HG03066 (cell line): ENCODE results near the gene COX20.
"Not testable (repeated sequence)": the region's sequence is repeated elsewhere in the genome, so short reads cannot be mapped to it uniquely, and the experiment has no call there.

ENCODE experiments used
- ATAC-seq: cut with Tn5 transposase; IDR thresholded peaks from one replicate; pipeline ENCODE4 v1.9.1; 2021; ENCODE audit warnings: low read depth; ENCODE audit not compliant: unreplicated experiment

The COX20 gene

DNA sequence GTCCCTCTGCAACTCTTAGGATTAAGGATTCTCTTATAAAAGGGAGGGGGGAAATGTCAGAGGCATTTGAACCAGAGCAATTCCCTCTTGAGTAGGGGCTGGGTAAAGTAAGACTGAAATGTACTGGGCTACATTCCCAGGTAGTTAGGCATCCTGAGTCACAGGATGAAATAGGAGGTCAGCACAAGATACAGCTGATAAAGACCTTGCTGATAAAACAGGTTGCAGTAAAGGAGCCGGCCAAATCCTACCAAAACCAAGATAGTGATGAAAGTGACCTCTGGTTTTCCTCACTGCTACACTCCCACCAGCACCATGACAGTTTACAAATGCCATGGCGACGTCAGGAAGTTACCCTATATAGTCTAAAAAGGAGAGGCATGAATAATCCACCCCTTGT is 14.3 kb upstream of the COX20 start:
- ATAC-seq, result no peak

- no peak for ATAC-seq
Observed at GRCh38 chr1:244822878-244823277, 12.6 kb upstream of the COX20 start.

GRCh38 chr1:244826712-244827111 is 8.7 kb upstream of the COX20 start:
- ATAC-seq, result no peak

GRCh38 chr1:244830639-244831038 is 4.8 kb upstream of the COX20 start:
- ATAC-seq, result no peak

DNA sequence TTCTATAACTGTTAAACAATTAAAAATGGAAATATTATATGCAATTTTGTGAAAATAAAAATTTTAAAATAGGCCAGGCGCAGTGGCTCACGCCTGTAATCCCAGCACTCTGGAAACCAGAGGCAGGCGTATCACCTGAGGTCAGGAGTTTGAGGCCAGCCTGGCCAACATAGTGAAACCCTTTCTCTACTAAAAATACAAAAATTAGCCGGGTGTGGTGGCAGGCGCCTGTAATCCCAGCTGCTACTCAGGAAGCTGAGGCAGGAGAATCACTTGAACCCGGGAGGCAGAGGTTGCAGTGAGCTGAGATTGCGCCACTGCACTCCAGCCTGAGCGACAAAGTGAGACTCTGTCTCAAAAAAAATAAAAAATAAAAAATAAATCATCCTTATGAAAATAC is 2.2 kb upstream of the COX20 start:
- not testable (repeated sequence) for ATAC-seq

GRCh38 chr1:244833734-244834542 is 1.5 kb upstream of the COX20 start:
- ATAC-seq, result peak; percentile 6

DNA sequence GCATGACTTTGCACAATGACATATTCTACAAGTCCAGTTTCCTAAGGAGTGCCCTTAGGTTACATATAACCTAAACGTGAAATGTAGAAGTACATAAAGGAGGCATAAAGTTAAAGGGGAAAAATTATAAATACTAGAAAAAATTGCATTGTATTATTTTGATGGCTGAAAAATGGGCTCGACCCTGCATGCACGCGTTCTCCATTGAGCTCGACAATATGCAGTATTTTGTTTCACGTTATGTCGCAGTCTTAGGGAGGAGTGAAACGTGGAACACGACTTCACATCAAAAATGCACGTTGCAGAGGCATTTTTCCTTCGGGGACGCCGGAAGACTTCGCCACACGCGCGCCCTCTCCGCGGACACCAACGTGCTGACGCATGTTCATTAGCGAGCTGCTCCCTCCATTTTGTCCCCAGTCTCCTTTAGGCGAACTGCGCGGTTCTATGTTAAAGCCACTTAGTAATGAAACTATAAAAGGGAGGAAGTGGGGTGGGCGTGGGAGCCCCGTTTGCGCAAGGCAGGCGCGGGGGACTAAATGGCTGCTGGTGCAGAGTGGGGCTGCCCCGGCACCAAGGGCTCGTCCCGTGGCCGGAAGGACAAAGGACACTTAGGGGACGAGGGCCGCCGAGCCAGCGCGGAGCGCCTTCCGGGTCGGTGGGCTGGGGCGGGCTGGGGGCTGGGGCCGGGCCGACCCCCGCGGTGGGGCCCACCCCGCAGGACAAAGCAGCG is 749 bp upstream of the COX20 start:
- peak; percentile 71 for ATAC-seq

- no peak for ATAC-seq
Observed at GRCh38 chr1:244836135-244836521, 670 bp downstream of the COX20 start.

DNA sequence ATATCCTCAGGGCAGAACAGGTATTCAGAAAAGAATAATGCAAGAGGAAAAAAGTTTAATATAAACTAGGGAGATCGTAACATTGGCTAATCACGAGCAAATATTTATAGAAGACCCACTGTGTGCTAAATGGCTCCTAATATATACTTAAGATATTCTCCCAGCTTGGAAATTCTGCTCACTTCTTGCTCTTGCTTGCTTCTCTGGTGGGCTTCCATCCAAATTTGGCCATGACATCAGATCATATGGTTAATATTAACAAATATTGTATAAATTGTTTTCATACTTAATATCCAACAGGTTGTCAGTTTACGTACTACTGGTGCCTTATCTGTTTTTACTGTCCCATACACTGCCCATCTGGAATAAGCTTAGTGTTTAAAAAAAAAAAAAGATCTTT is 1.1 kb downstream of the COX20 start:
- ATAC-seq, result no peak

DNA sequence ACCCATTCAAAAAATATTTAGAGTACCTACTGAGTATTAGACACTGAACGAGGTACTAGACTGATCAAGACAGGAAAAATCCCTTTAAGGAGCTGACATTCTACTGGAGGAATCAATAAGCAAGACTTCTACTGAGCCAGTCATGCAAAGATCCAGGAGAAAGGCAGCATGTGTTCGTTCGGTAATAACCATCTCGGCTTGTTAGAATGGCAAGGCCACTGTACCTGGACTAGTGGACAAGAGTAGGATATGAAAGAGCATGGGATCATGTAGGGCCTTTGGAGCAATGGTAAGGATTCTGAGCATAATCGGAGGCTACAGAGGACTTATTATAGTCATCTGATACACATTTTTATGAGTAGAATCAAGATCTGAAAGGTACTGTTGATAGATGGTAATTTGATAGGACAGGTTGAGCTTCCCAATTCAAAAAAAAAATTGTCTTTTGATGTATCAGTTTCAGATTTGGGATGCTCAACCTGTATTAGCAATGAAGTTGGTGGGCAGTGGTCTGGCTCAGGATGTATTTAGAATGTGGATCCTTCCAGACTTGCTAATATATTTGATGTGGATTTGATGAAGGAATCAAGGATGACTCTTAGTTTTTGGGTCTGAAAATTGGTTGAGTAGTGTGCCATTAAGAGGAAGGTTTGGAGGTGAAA is 2.3 kb downstream of the COX20 start:
- no peak for ATAC-seq

DNA sequence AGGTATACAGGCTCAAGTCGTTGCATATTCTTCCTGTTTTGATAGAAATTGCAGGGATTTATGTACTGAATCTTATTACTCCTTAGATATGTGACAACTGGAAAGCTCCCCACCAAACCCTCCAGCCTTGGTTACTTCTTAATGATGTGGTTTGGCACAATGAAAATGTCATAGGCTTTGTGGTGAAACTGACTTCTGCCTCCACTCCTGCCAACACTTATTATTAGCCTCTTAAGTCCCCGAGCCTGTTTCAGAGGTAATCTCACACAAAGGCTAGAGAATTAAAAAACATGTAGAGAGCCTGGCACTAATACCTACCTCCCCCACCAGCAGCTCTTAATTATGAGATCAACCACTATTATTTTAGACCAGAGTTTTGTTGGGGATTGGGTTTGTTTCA is 4.2 kb downstream of the COX20 start:
- no peak for ATAC-seq

- no peak for ATAC-seq
Observed at GRCh38 chr1:244840219-244840794, 4.8 kb downstream of the COX20 start.

DNA sequence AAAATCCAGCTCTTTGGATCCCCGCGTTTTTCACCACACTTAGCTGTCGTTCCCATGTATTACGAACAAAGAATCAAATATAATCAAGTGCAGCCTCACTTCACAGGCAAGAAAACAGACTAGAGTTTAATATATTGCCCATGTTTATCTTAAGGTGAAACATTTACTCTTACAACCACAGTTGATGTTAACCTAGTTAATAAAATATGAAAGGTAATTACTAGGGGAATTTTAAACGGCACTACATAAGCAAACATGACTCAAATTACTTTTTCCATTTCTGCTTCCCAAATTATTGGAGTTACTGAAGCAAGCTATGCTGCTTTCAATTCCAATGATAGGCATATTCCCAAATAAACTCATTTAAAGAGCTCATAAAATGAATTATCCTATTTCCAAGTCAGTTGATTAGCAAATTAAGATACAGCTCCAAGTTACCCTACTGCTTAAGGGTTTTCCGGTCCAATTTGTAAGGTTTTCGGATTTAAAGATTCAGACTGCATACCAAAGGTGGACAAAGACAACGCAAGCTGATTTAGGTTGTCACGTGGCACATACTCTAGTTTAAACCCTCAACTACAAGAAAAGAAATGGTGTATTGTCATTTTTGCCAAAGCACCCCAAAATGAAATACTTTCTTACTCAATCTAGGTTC is 5.9 kb downstream of the COX20 start:
- no peak for ATAC-seq

- ATAC-seq, result no peak
Observed at GRCh38 chr1:244843148-244843978, 7.9 kb downstream of the COX20 start.

- ATAC-seq, result no peak
Observed at GRCh38 chr1:244844155-244845121, 9.0 kb downstream of the COX20 start.

GRCh38 chr1:244846653-244847052 is 11.2 kb downstream of the COX20 start:
- no peak for ATAC-seq

DNA sequence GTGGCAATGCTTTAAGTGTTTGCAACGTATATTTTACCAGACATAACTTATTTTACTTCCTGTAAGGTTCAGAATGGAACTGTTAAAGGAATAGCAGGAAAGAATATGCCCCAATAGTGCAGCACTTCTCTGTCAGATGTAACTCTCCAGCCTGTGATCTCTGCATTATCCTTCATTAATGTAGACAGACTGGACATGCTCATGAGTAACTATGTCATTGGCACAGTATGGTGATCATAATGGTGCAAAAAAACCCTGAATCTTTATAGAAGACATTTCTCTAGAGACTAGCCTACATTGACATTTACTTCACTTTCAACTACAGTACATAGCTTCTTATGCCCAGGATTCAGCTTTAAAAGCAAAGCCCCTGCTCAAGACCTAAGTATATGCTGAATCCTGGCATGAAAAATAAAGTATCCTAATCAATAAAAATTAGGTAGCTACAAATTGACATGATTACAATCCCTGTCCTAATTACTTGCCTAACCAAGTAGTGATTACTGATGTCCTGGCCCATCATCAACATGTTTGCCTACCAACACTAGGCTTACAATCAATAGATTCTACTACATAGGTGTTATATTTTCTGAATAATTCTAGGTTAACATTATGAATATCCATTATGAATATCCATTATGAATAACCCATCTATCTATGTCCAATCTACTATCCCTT is 13.9 kb downstream of the COX20 start:
- ATAC-seq, result no peak
